Astrocyte (in vitro differentiated cells and primary cell): ENCODE results near the gene ECE1. TPM values are rescaled to one million over a fixed set of nuclear protein-coding genes. Genes with fewer than 3 reads are reported as not detected.

ENCODE experiments used
- DNase-seq: peaks from one replicate; pipeline ENCODE4 v3.0.0-alpha.2; 2010; ENCODE audit warnings: low read depth
- FAIRE-seq: peaks from 2 replicates; lab custom pipeline; 2011; peaks lifted over from hg19 to GRCh38; lab: Jason Lieb, UNC
- H2AFZ ChIP-seq: 2 replicates; pipeline ENCODE4 v1.6.0; 2012; ENCODE audit warnings: low read depth, low read length, inconsistent platforms
- H3K27ac ChIP-seq: 2 replicates; pipeline ENCODE4 v1.5.1; 2011; ENCODE audit warnings: low read depth, low read length, inconsistent platforms
- H3K27me3 ChIP-seq: 2 replicates; pipeline ENCODE4 v1.6.0; 2011; ENCODE audit warnings: low read length, inconsistent platforms; ENCODE audit not compliant: insufficient read depth
- H3K36me3 ChIP-seq: 2 replicates; pipeline ENCODE4 v1.5.1; 2011; ENCODE audit warnings: low read length, inconsistent platforms; ENCODE audit not compliant: insufficient read depth
- H3K4me1 ChIP-seq: 2 replicates; pipeline ENCODE4 v1.5.1; 2011; ENCODE audit warnings: low read length, inconsistent platforms; ENCODE audit not compliant: insufficient read depth
- H3K4me2 ChIP-seq: 2 replicates; pipeline ENCODE4 v1.6.0; 2012; ENCODE audit warnings: low read length, inconsistent platforms
- H3K4me3 ChIP-seq: 2 replicates; pipeline ENCODE4 v1.5.1; 2011; ENCODE audit warnings: low read depth, mild to moderate bottlenecking, low read length, inconsistent platforms; ENCODE audit not compliant: insufficient read depth
- H3K79me2 ChIP-seq: 2 replicates; pipeline ENCODE4 v1.6.0; 2012; ENCODE audit warnings: mild to moderate bottlenecking, low read length, inconsistent platforms; ENCODE audit not compliant: insufficient read depth
- H3K9ac ChIP-seq: 2 replicates; pipeline ENCODE4 v1.6.0; 2012; ENCODE audit warnings: mild to moderate bottlenecking, low read length, inconsistent platforms
- H3K9me3 ChIP-seq: 2 replicates; pipeline ENCODE4 v1.5.1; 2012; ENCODE audit warnings: low read depth, mild to moderate bottlenecking, low read length, inconsistent platforms; ENCODE audit not compliant: insufficient read depth
- H4K20me1 ChIP-seq: 2 replicates; pipeline ENCODE4 v1.6.0; 2012; ENCODE audit warnings: low read length, inconsistent platforms; ENCODE audit not compliant: insufficient read depth
- H3K27ac Mint-ChIP-seq: one replicate; pipeline ENCODE4 v1.8.0; 2021; ENCODE audit warnings: mild to moderate bottlenecking, mixed read lengths; ENCODE audit not compliant: unreplicated experiment
- H3K27me3 Mint-ChIP-seq: one replicate; pipeline ENCODE4 v1.8.0; 2021; ENCODE audit warnings: low read depth, mixed read lengths; ENCODE audit not compliant: unreplicated experiment
- H3K36me3 Mint-ChIP-seq: one replicate; pipeline ENCODE4 v1.8.0; 2021; ENCODE audit warnings: low read depth, mixed read lengths; ENCODE audit not compliant: unreplicated experiment
- H3K4me1 Mint-ChIP-seq: one replicate; pipeline ENCODE4 v1.8.0; 2021; ENCODE audit warnings: low read depth, mixed read lengths; ENCODE audit not compliant: unreplicated experiment
- H3K4me3 Mint-ChIP-seq: one replicate; pipeline ENCODE4 v1.8.0; 2021; ENCODE audit warnings: mild to moderate bottlenecking, moderate library complexity, mixed read lengths; ENCODE audit not compliant: unreplicated experiment
- H3K9me3 Mint-ChIP-seq: one replicate; pipeline ENCODE4 v1.8.0; 2021; ENCODE audit warnings: mild to moderate bottlenecking, mixed read lengths; ENCODE audit not compliant: unreplicated experiment
- EZH2 ChIP-seq: IDR thresholded peaks from 2 replicates; pipeline ENCODE4 v1.6.1; 2012; ENCODE audit warnings: mild to moderate bottlenecking, low read length, inconsistent platforms; ENCODE audit not compliant: insufficient read depth
- total RNA-seq: library from RNA; stranded (reverse); gene quantifications from 2 replicates; pipeline ENCODE4 v1.2.1, GENCODE V29; 2021
- TF ChIP-seq, protein P1 (sequence below): IDR thresholded peaks from 2 replicates; pipeline ENCODE4 v1.5.1; 2011; ENCODE audit warnings: low read depth, mild to moderate bottlenecking, inconsistent platforms, low read length, moderate library complexity; ENCODE audit not compliant: insufficient read depth

Gene ECE1
- total RNA-seq, 1 donor from 2014 or later: 172 TPM

- H3K4me2 ChIP-seq: peak overlapping the region; percentile 91
- H3K27me3 ChIP-seq: no peaks in the 10 kb centered on the region
- H3K4me1 Mint-ChIP-seq: peaks cover 48% of the 10 kb centered on the region
- no peak overlapping the region for H3K27ac Mint-ChIP-seq
- H3K36me3 ChIP-seq: no peaks in the 10 kb centered on the region
- peak overlapping the region; percentile 81 for H3K9ac ChIP-seq
- no peaks in the 10 kb centered on the region for H3K9me3 ChIP-seq
- H3K9me3 Mint-ChIP-seq: no peaks in the 10 kb centered on the region
- peaks cover 42% of the 10 kb centered on the region for H3K4me1 ChIP-seq
- no peak overlapping the region for H2AFZ ChIP-seq
- FAIRE-seq (no peak), DNase-seq (no peak)
- H3K79me2 ChIP-seq: peaks cover 81% of the 10 kb centered on the region
- H3K4me3 Mint-ChIP-seq: peak overlapping the region; percentile 57
- peaks cover 6% of the 10 kb centered on the region for H3K36me3 Mint-ChIP-seq
- peaks cover 18% of the 10 kb centered on the region for H4K20me1 ChIP-seq
- H3K4me3 ChIP-seq: no peak overlapping the region
- TF ChIP-seq, protein P1, sequence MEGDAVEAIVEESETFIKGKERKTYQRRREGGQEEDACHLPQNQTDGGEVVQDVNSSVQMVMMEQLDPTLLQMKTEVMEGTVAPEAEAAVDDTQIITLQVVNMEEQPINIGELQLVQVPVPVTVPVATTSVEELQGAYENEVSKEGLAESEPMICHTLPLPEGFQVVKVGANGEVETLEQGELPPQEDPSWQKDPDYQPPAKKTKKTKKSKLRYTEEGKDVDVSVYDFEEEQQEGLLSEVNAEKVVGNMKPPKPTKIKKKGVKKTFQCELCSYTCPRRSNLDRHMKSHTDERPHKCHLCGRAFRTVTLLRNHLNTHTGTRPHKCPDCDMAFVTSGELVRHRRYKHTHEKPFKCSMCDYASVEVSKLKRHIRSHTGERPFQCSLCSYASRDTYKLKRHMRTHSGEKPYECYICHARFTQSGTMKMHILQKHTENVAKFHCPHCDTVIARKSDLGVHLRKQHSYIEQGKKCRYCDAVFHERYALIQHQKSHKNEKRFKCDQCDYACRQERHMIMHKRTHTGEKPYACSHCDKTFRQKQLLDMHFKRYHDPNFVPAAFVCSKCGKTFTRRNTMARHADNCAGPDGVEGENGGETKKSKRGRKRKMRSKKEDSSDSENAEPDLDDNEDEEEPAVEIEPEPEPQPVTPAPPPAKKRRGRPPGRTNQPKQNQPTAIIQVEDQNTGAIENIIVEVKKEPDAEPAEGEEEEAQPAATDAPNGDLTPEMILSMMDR: no peak
- TF ChIP-seq EZH2: no peak
- H3K27me3 Mint-ChIP-seq: no peaks in the 10 kb centered on the region
- H3K27ac ChIP-seq: peak overlapping the region; percentile 86
These were observed 43.6 kb upstream of the ECE1 start for GRCh38 chr1:21333824-21334213.

DNA sequence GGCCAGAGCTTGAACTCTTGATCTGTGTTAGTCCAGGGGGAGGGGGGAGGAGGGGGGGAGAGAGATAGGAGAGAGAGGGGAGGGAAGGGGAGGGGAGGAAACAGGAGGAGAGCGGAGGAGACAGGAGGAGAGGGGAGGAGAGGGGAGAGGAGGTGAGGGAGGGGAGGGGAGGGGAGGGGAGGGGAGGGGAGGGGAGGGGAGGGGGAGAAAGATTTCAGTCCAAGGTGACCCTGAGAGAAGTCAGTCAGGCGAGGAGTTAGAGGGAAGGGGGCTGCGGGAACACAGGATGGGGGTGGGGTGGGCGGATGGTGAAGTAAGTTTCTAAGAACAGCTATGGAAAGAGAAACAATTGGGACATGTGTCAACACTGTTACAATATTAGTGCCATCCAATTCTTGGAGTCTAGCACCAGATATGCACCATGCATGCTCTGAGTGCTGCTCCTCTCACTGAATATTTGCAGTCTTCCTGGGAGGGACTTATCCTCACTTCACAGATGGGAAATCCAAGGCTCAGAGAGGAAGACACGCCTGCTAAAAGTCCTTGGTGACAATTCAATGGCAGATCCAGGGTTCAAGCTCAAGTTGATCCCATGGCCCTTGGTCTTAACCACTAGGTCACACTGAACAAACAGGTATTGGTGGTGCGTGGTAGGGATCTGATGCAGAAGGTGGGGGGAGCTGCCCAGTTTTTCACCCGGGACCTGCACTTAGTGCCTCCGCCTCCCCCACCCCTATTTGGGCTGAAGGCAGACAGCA is 42.5 kb upstream of the ECE1 start:
- no peak for FAIRE-seq
- Mint-ChIP-seq H3K9me3 (no peaks in the 10 kb centered on the region), H3K27me3 (no peaks in the 10 kb centered on the region), H3K4me1 (peaks cover 55% of the 10 kb centered on the region), H3K27ac (no peak overlapping the region), H3K4me3 (no peak overlapping the region), H3K36me3 (peaks cover 11% of the 10 kb centered on the region)
- Histone ChIP-seq H3K27me3 (no peaks in the 10 kb centered on the region), H3K9ac (no peak overlapping the region), H3K27ac (no peak overlapping the region), H3K79me2 (peaks cover 80% of the 10 kb centered on the region), H4K20me1 (peaks cover 7% of the 10 kb centered on the region), H3K4me2 (no peak overlapping the region), H3K36me3 (no peaks in the 10 kb centered on the region), H3K4me3 (no peak overlapping the region), H3K4me1 (peaks cover 32% of the 10 kb centered on the region), H3K9me3 (no peaks in the 10 kb centered on the region), H2AFZ (no peak overlapping the region)
- TF ChIP-seq EZH2: no peak
- TF ChIP-seq, protein P1: no peak
- no peak for DNase-seq

GRCh38 chr1:21331752-21332478 is 41.7 kb upstream of the ECE1 start:
- Mint-ChIP-seq H3K4me1 (peaks cover 55% of the 10 kb centered on the region), H3K27ac (peak overlapping the region; percentile 84), H3K36me3 (peaks cover 13% of the 10 kb centered on the region), H3K27me3 (no peaks in the 10 kb centered on the region), H3K4me3 (no peak overlapping the region), H3K9me3 (no peaks in the 10 kb centered on the region)
- H3K9ac ChIP-seq: no peak overlapping the region
- FAIRE-seq (no peak), DNase-seq (no peak)
- no peak overlapping the region for H3K4me3 ChIP-seq
- peaks cover 4% of the 10 kb centered on the region for H4K20me1 ChIP-seq
- no peaks in the 10 kb centered on the region for H3K36me3 ChIP-seq
- no peak overlapping the region for H3K27ac ChIP-seq
- H2AFZ ChIP-seq: no peak overlapping the region
- H3K79me2 ChIP-seq: peaks cover 80% of the 10 kb centered on the region
- H3K4me1 ChIP-seq: peaks cover 33% of the 10 kb centered on the region
- no peaks in the 10 kb centered on the region for H3K27me3 ChIP-seq
- TF ChIP-seq EZH2: no peak
- TF ChIP-seq, protein P1: no peak
- no peak overlapping the region for H3K4me2 ChIP-seq
- H3K9me3 ChIP-seq: no peaks in the 10 kb centered on the region
